ENCODE data around the gene KIF5B. TPM values are rescaled to one million over a fixed set of nuclear protein-coding genes. Genes with fewer than 3 reads are reported as not detected.
"Not testable (repeated sequence)": the region's sequence is repeated elsewhere in the genome, so short reads cannot be mapped to it uniquely, and the experiment has no call there.

KIF5B gene
- total RNA-seq, result 133 TPM
- long read RNA-seq, full-length matches to known transcripts, result 128 of 326 reads
- long read RNA-seq, partial matches to known transcripts, result 183 of 326 reads
- long read RNA-seq, other reads (novel, unspliced or antisense), result 15 of 326 reads

- DNase-seq, result peak; percentile 94
- intact Hi-C loops (cut with DNase I), result loop anchor here (10.0 kb wide), 1 partner anchor 88 kb away; no protein-coding TSS in a partner anchor
- ATAC-seq (ENCODE audit: poor library complexity), result peak; percentile 97
Observed at GRCh38 chr10:32056136-32057035, at the start of gene KIF5B. TSS of gene KIF5B (minus strand) at chr10:32056425. CDS start at chr10:32055973, 452 bp downstream.

DNA sequence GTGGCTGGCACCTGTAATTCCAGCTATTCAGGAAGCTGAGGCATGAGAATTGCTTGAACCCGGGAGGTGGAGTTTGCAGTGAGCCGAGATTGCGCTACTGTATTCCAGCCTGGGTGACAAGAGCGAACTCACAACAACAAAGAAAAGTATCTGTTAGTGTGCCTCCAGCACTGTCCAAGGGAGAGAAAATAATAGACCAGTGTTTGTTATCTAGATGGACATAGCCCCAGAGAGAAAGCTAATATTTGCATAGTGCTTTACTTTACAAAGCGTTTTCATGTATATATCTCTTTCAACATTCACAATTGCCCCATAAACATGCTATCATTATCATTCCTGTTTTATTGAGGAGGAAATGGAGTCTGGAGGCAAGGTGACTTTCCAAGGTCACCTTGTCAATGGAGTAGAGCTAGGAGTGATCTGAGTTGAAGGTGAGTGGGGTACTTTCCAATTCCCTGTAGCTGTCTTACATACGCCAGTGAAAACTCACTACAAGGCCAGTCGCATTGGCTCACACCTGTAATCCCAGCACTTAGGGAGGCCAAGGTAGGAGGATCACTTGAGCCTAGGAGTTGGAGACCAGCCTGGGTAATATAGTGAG is 49.7 kb upstream of the KIF5B start:
- intact Hi-C loops (cut with DNase I), result no loop called here

GRCh38 chr10:32104622-32105509 is 48.6 kb upstream of the KIF5B start:
- DNase-seq (no peak), ATAC-seq (ENCODE audit: poor library complexity) (no peak)
- intact Hi-C loops (cut with DNase I), result no loop called here

More for the DNA sequence above, 49.7 kb upstream of the KIF5B start:
- ATAC-seq (ENCODE audit: poor library complexity) (no peak), DNase-seq (no peak)

- intact Hi-C loops (cut with DNase I), result no loop called here
- DNase-seq (no peak), ATAC-seq (ENCODE audit: poor library complexity) (no peak)
Observed at GRCh38 chr10:32104181-32104580, 48.0 kb upstream of the KIF5B start.

DNA sequence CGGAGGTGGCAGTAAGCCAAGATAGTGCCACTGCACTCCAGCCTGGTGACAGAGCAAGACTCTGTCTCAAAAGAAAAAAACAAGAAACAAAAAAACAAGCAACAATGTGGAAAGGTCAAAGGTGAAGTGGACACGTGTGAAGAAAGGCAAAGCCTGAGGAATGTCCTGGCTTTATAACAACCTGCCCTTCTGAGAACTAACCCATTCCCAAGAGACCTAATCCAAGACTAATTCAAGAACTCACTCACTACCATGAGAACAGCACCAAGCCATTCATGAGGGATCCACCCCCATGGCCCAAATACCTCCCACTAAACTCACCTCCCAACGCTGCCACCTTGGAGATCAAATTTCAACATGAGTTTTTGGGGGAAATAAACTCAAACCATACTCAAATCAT is 47.5 kb upstream of the KIF5B start:
- no peak for DNase-seq
- intact Hi-C loops (cut with DNase I), result no loop called here
- ATAC-seq (ENCODE audit: poor library complexity), result no peak

- intact Hi-C loops (cut with DNase I); DNase-seq; ATAC-seq (ENCODE audit: poor library complexity): not testable (repeated sequence)
Observed at GRCh38 chr10:32098566-32099259, 42.5 kb upstream of the KIF5B start.

- DNase-seq (no peak), ATAC-seq (ENCODE audit: poor library complexity) (no peak)
- intact Hi-C loops (cut with DNase I), result no loop called here
Observed at GRCh38 chr10:32095116-32095733, 39.0 kb upstream of the KIF5B start.

DNA sequence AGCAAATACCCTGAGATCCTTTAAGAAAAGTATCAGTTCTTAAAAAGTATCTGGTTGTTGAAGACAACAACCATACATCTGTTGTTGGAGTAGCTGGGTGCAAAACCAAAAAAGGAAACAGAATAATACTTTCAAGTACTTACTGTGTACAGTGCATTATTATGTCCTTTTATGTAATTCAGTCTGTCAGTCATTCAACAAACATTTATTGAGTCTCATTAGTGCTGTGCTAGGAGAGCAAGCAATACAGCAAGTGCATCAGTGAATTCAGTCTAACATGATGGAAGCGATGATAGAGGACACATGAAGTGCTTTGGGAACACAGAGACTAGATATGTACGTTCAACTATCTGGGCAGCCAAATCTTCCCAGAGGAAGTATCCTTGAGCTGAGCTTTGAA is 37.4 kb upstream of the KIF5B start:
- intact Hi-C loops (cut with DNase I), result no loop called here
- DNase-seq (no peak), ATAC-seq (ENCODE audit: poor library complexity) (no peak)

DNA sequence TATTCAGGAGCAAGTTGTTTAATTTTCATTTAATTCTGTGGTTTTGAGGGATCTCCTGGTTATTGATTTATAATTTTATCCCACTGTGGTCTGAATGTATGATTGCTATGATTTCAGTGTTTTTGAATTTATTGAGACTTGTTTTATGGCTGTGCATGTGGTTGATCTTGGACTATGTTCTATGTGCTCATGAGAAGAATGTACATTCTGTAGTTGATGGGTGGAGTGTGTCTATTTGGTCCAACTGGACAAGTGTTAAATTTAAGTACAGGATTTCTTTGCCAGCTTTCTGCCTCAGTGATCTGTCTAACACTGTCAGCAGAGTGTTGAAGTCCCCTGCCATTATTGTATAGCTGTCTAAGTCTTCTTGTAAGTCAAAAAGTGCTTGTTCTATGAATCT is 34.8 kb upstream of the KIF5B start:
- intact Hi-C loops (cut with DNase I), result no loop called here
- DNase-seq (no peak), ATAC-seq (ENCODE audit: poor library complexity) (no peak)

DNA sequence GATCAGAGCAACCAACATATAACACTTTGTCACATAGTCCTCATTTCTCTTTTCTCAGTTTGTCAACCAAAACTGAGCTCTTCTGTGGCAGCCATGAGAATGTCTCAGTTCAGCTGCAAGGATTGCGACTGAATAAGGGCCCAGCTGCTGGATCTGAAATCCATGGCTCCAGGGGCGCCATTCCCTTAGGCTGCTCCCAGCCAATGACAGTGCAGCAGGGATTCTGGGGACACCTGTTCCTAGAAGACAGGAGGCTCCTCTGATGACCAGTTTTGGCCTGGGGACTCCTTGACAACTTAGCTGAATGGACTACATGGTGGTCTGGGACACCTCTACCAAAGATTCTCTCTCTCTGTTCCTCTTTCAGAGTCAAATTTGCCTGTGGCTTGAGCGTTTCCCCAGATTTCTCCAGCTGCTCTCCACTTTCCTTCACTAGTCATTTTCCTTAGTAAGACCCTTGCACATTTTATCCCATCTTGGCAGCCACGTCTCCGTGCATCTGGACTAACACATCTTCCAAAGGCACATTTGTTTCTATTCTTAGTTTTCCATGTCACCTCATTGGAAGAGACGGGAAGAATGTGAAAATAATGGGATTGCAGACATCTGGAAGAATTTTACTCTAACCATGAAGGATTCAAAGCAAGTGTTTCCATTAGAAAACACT is 28.1 kb upstream of the KIF5B start:
- DNase-seq (no peak), ATAC-seq (ENCODE audit: poor library complexity) (no peak)
- intact Hi-C loops (cut with DNase I), result no loop called here

DNA sequence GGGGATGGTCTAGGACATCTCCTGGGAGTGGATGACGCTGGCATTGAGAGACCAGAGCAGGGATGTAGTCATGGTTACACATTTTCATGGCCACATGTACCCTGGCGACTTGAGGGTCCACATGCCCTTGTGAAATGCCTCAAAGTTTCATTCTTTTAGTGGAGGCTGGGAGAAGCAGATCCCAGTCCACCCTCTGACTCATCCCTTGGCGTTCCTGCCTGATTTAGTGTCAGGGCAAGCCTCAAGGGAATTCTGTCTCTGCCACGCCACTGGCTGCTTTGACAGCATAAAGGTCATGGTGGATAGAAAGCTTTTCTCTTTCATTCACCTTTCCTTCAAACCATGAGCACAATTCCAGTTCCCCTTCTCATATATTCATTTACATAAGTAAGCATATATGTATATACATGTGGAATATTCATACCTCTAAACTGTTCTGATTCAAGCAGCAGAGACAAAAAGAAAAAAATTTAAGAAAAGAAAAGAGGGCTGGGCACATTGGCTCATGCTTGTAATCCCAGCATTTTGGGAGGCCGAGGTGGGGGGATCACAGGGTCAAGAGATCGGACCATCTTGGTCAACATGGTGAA is 21.8 kb upstream of the KIF5B start:
- peak; percentile 56 for DNase-seq
- ATAC-seq (ENCODE audit: poor library complexity), result peak; percentile 49
- intact Hi-C loops (cut with DNase I), result no loop called here

DNA sequence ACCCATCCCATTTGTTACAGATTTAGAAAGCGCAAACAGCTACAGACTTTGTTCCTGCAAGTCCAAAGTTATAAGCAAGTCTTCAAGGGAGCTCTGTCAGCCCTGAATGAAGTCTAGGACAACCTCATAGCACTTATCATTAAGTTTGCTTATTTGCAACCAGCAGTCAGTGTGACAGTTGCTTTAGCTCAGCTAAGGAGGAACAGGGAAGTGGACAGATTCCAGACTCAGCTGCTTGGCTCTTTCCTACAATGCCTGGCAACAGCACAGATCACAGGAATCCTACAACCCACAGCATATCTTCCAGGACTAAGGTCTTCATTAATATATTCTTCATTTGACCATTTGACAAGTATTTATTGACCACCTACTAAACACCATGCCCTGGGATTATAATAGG is 17.4 kb upstream of the KIF5B start:
- ATAC-seq (ENCODE audit: poor library complexity), result peak; percentile 62
- intact Hi-C loops (cut with DNase I), result no loop called here
- no peak for DNase-seq

DNA sequence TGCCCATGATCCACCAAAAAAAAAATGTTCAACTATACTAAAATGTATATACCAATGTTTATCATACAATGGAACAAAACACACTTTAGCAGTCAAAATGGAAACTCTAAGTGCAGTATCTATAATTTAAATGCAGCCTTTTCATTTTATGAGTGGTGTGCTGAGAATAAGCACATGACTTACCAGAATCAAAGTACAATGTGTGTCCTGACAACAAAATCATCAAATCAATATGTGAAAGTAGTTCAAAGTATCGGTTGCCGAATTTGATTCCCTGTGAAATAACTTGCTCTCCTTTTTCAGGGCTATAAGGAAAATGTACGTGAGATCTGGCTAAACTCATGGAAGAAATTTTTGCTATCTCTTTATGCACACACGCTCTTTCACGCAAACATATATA is 16.9 kb upstream of the KIF5B start:
- ATAC-seq (ENCODE audit: poor library complexity) (no peak), DNase-seq (no peak)
- intact Hi-C loops (cut with DNase I), result no loop called here

GRCh38 chr10:32072025-32072800 is 16.0 kb upstream of the KIF5B start:
- DNase-seq (no peak), ATAC-seq (ENCODE audit: poor library complexity) (no peak)
- intact Hi-C loops (cut with DNase I), result no loop called here

GRCh38 chr10:32070645-32071044 is 14.4 kb upstream of the KIF5B start:
- intact Hi-C loops (cut with DNase I), result no loop called here
- DNase-seq (no peak), ATAC-seq (ENCODE audit: poor library complexity) (no peak)

- intact Hi-C loops (cut with DNase I), result no loop called here
- peak; percentile 41 for DNase-seq
- ATAC-seq (ENCODE audit: poor library complexity), result peak; percentile 87
Observed at GRCh38 chr10:32068569-32068968, 12.3 kb upstream of the KIF5B start.

Measured in Right ventricle myocardium superior (tissue), 1 donor.